Measurements from ENCODE around the gene CRYBB3. TPM values are rescaled to one million over a fixed set of nuclear protein-coding genes. Genes with fewer than 3 reads are reported as not detected.

Gene CRYBB3
- total and polyA plus RNA-seq, 9 of the 15 experiments (the other 6 are each of a cell fraction or from before 2014, with no cell fraction given) = not detected

- ChIA-PET CTCF (ENCODE audit: low intra/inter-chr PET ratio) (no interaction called here), POLR2A (interaction anchor here (0.7 kb wide), 1 partner anchor 215 kb away, joined by 4 read pairs; no protein-coding TSS in a partner anchor)
- Histone ChIP-seq H3K9me3 (replicated peaks; ENCODE audit: control insufficient read depth, insufficient read depth, low read depth, low read length) (no peaks in the 10 kb centered on the region), H3K4me1 (replicated peaks in 1 of 2; ENCODE audit: control insufficient read depth in 2 of 2, insufficient read depth in 2 of 2, low read length in 2 of 2) (no peaks in the 10 kb centered on the region), H3K9ac (ENCODE audit: insufficient read depth in 1 of 2, low read depth in 2 of 2, low read length in 2 of 2) (no peak within 1 kb of the TSS), H3K9me1 (ENCODE audit: control insufficient read depth, insufficient read depth, low read length) (no peaks in the 10 kb centered on the region), H3K4me2 (ENCODE audit: insufficient read depth, low read length) (no peak within 1 kb of the TSS), H3K27me3 (ENCODE audit: control insufficient read depth in 2 of 2, insufficient read depth in 2 of 2, low read length in 2 of 2) (peaks cover 0 to 4% of the 10 kb centered on the region in 2 experiments; a peak in 2 of 5 replicates), H3K4me3 (no peak within 1 kb of the TSS), H4K20me1 (replicated peaks; ENCODE audit: control insufficient read depth, insufficient read depth, low read length) (no peaks in the 10 kb centered on the region), H2AFZ (ENCODE audit: low read depth, low read length) (no peak within 1 kb of the TSS), H3K36me3 (ENCODE audit: control insufficient read depth, insufficient read depth, low read length) (no peaks in the 10 kb centered on the region), H3K79me2 (ENCODE audit: control insufficient read depth, insufficient read depth, low read length) (no peaks in the 10 kb centered on the region), H3K27ac (ENCODE audit: extremely low read depth, low read depth, low read length) (no peak within 1 kb of the TSS)
- FAIRE-seq = no peak
- intact Hi-C loops (cut with micrococcal nuclease) = no loop called here
- in situ Hi-C loops (cut with MboI) = loop anchor here (25.0 kb wide), 1 partner anchor 1118 kb away; no protein-coding TSS in a partner anchor
- ATAC-seq = no peak
- WGBS (ENCODE audit: insufficient coverage, low coverage, missing lambda C conversion rate) = 0% methylated on average over 19 of the region's 19 CpGs
- no peak for DNase-seq (ENCODE audit: extremely low read depth in 1 of 4, low spot score in 3 of 4)
- no TSS peak for BruUV-seq (replicated peaks)
- TF ChIP-seq NCOR1 (IDR thresholded peaks at IDR 0.05) = no peak
- TF ChIP-seq, protein P1, sequence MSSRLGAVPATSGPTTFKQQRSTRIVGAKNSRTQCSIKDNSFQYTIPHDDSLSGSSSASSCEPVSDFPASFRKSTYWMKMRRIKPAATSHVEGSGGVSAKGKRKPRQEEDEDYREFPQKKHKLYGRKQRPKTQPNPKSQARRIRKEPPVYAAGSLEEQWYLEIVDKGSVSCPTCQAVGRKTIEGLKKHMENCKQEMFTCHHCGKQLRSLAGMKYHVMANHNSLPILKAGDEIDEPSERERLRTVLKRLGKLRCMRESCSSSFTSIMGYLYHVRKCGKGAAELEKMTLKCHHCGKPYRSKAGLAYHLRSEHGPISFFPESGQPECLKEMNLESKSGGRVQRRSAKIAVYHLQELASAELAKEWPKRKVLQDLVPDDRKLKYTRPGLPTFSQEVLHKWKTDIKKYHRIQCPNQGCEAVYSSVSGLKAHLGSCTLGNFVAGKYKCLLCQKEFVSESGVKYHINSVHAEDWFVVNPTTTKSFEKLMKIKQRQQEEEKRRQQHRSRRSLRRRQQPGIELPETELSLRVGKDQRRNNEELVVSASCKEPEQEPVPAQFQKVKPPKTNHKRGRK (tag; IDR thresholded peaks at IDR 0.05) = no peak
- TF ChIP-seq MAX (CRISPR knock-in tag; IDR thresholded peaks at IDR 0.05) = no peak
- TF ChIP-seq PBX2 (CRISPR knock-in tag; IDR thresholded peaks at IDR 0.05; ENCODE audit: low read depth) = no peak
- no peak for TF ChIP-seq PBX2 (tag; conservative IDR thresholded peaks at IDR 0.05; ENCODE audit: low read depth)
- no peak for TF ChIP-seq ZNF584 (CRISPR knock-in tag; IDR thresholded peaks at IDR 0.05; ENCODE audit: low read depth)
- no peak for TF ChIP-seq MLLT1 (IDR thresholded peaks at IDR 0.05)
- no peak for TF ChIP-seq RNF2 (IDR thresholded peaks at IDR 0.05)
- no peak for TF ChIP-seq HOXB6 (CRISPR knock-in tag; IDR thresholded peaks at IDR 0.05; ENCODE audit: borderline replicate concordance)
- no peak for TF ChIP-seq CCAR2 (IDR thresholded peaks at IDR 0.05; ENCODE audit: low read depth, low read length)
- TF ChIP-seq ETS2 (tag; IDR thresholded peaks at IDR 0.05; ENCODE audit: borderline replicate concordance, poor library complexity, severe bottlenecking) = no peak
- TF ChIP-seq ID3 (CRISPR knock-in tag; IDR thresholded peaks at IDR 0.05) = no peak
- no peak for TF ChIP-seq ID3 (tag; IDR thresholded peaks at IDR 0.05)
- TF ChIP-seq CGGBP1 (CRISPR knock-in tag; IDR thresholded peaks at IDR 0.05) = no peak
Observed at GRCh38 chr22:25219211-25219689, 19.6 kb downstream of the CRYBB3 start, which contains the start of gene CRYBB2. Gene CRYBB2 (plus strand): TSS chr22:25219639. CDS start chr22:25221430, 1,791 bp downstream.

All from K562 (cell line).